BLaER1 (cell line): ENCODE data around the gene SELENOK.

Experiments
- H3K27ac ChIP-seq: shearing (Covaris generic); formaldehyde crosslinking; 2 replicates; pipeline ENCODE4 v1.8.1; 2022
- H3K27me3 ChIP-seq: shearing (Covaris generic); formaldehyde crosslinking; 2 replicates; pipeline ENCODE4 v1.8.1; 2022
- H3K36me3 ChIP-seq: shearing (Covaris generic); formaldehyde crosslinking; 2 replicates; pipeline ENCODE4 v1.8.1; 2022
- H3K4me1 ChIP-seq: shearing (Covaris generic); formaldehyde crosslinking; 2 replicates; pipeline ENCODE4 v1.8.1; 2022
- H3K4me2 ChIP-seq: shearing (Covaris generic); formaldehyde crosslinking; 2 replicates; pipeline ENCODE4 v1.8.1; 2022
- H3K4me3 ChIP-seq: shearing (Covaris generic); formaldehyde crosslinking; 2 replicates; pipeline ENCODE4 v1.8.1; 2022
- H3K9ac ChIP-seq: shearing (Covaris generic); formaldehyde crosslinking; 2 replicates; pipeline ENCODE4 v1.8.1; 2022
- H3K9me3 ChIP-seq: shearing (Covaris generic); formaldehyde crosslinking; 2 replicates; pipeline ENCODE4 v1.8.1; 2022
- H4K20me1 ChIP-seq: shearing (Covaris generic); formaldehyde crosslinking; 2 replicates; pipeline ENCODE4 v1.8.1; 2022
- Cebpa-rat ChIP-seq: shearing (Covaris generic); IDR thresholded peaks from 2 replicates; pipeline ENCODE4 v1.8.1; 2022

The SELENOK gene

DNA sequence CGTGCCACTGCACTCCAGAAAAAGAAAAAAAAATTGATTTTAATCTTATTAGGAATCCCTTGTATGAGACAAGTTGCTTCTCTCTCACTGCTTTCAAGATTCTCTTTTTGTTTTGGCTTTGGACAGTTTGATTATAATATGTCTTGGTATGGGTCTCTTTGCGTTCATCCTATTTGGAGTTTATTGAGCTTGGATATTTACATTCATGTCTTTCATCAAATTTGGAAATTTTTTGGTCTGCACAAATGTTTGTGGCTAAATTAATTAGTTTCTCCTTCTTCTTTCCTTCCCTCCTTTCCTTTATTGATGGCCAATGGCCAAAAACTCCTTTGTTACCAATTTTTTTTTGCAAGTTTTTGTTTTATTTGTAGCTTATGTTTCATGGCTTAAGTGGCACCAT, 28.1 kb upstream of the SELENOK start:
- H3K27ac ChIP-seq, result no peak overlapping the region
- no peaks in the 10 kb centered on the region for H3K36me3 ChIP-seq
- H3K4me3 ChIP-seq, result no peak overlapping the region
- TF ChIP-seq Cebpa-rat, result no peak
- no peak overlapping the region for H3K9ac ChIP-seq
- no peaks in the 10 kb centered on the region for H4K20me1 ChIP-seq
- no peaks in the 10 kb centered on the region for H3K27me3 ChIP-seq
- no peaks in the 10 kb centered on the region; the same call in 1 of the 2 replicates for H3K9me3 ChIP-seq
- H3K4me2 ChIP-seq, result no peak overlapping the region
- H3K4me1 ChIP-seq, result no peaks in the 10 kb centered on the region

DNA sequence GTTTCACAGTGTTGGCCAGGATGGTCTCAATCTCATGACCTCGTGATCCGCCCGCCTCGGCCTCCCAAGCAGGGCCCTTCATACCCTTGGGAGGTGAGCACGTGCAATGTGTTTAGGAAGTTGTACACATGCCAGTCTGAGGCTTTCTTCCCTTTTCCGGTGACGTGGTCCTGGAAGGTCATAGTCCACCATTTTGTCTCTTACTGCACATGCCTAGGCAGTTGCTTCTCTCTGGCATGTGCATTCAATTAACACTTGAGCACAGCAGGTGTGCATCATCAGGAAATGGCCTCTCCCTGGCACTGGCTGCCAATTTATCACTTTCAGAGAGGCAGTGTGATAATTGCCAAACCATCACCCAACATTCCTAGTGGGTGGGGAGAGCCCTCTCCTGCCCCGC, 21.7 kb upstream of the SELENOK start:
- no peak overlapping the region for H3K4me2 ChIP-seq
- no peaks in the 10 kb centered on the region for H3K36me3 ChIP-seq
- H3K27me3 ChIP-seq, result no peaks in the 10 kb centered on the region
- no peaks in the 10 kb centered on the region for H3K4me1 ChIP-seq
- no peak for TF ChIP-seq Cebpa-rat
- no peak overlapping the region for H3K9ac ChIP-seq
- no peak overlapping the region for H3K4me3 ChIP-seq
- H3K27ac ChIP-seq, result no peak overlapping the region
- H3K9me3 ChIP-seq, result no peaks in the 10 kb centered on the region
- H4K20me1 ChIP-seq, result no peaks in the 10 kb centered on the region

DNA sequence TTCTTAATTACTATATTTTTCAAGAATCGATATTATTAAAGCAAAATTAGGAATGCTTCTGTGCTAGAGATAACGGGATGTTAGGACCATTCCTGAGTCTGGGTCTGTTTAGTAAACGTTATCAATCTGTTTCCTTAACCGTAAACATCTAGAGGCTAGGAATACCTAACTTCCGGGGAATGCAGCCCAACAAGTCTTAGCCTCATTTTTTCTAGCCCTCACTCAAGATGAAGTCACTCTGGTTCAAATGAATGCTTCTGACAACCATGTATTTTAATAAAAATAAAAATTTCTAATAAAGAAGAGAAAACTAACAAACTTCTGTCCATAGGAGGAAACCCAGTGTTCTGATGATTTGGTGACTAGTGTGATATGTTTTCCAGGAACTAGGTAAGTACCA, 11.1 kb upstream of the SELENOK start:
- Histone ChIP-seq H3K4me3 (no peak overlapping the region), H3K36me3 (no peaks in the 10 kb centered on the region), H3K9me3 (no peaks in the 10 kb centered on the region), H3K9ac (no peak overlapping the region), H3K4me1 (no peaks in the 10 kb centered on the region), H4K20me1 (no peaks in the 10 kb centered on the region), H3K4me2 (no peak overlapping the region), H3K27me3 (no peaks in the 10 kb centered on the region), H3K27ac (no peak overlapping the region)
- no peak for TF ChIP-seq Cebpa-rat

DNA sequence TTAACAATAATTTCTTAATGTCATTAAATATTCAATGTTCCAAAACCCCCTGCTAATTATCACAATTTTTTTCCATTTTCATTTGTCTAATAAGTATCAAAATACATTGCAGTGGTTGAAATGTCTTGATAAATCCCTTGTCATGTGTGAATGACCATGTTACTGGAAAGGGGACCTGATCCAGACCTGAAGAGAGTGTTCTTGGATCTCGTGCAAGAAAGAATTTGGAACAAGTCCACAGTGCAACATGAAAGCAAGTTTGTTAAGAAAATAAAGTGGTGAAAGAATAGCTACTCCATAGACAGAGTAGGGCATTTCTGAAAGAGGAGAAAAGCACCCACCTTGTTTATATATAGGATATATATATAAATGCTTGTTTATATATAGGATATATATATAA, 10.4 kb upstream of the SELENOK start:
- Histone ChIP-seq H3K4me1 (no peaks in the 10 kb centered on the region), H3K27ac (no peak overlapping the region), H3K9ac (no peak overlapping the region), H3K4me2 (no peak overlapping the region), H3K4me3 (no peak overlapping the region), H3K36me3 (no peaks in the 10 kb centered on the region), H4K20me1 (no peaks in the 10 kb centered on the region), H3K9me3 (no peaks in the 10 kb centered on the region), H3K27me3 (no peaks in the 10 kb centered on the region)
- no peak for TF ChIP-seq Cebpa-rat

DNA sequence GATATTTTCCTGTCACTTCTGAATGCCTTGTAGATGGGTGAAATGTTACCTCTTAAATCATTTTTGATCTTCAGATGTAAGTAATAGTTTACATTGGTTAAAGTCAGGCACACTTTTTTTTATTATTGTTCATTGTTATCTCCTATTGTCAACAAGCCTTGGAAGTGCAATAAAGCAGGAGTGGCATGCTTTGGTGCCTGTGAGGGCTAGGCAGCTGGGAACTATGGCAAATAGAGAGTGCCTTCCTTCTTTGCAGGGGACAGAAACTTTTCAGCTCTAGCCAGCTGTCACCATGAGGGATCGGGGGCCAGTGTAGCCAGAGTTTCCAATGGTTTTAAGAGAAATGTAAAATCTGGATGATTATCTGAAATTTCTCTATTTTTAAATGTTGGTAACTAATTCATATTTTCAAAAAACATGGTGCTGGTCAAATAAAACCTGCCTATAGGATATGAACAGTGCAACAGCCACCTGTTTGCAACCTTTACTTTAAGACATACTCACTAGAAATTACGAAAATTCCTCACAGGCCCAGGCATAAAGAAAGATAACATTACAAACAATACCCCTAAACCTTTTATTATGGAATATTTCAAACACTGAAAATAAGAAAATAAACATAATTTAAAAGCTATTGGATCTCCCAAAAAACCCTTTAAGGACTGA, 9.1 kb upstream of the SELENOK start:
- no peak overlapping the region for H3K27ac ChIP-seq
- H3K27me3 ChIP-seq, result no peaks in the 10 kb centered on the region
- no peaks in the 10 kb centered on the region for H3K36me3 ChIP-seq
- no peaks in the 10 kb centered on the region for H3K9me3 ChIP-seq
- no peak overlapping the region for H3K9ac ChIP-seq
- no peak overlapping the region for H3K4me2 ChIP-seq
- H3K4me3 ChIP-seq, result no peak overlapping the region
- H3K4me1 ChIP-seq, result no peaks in the 10 kb centered on the region
- TF ChIP-seq Cebpa-rat, result no peak
- H4K20me1 ChIP-seq, result no peaks in the 10 kb centered on the region

DNA sequence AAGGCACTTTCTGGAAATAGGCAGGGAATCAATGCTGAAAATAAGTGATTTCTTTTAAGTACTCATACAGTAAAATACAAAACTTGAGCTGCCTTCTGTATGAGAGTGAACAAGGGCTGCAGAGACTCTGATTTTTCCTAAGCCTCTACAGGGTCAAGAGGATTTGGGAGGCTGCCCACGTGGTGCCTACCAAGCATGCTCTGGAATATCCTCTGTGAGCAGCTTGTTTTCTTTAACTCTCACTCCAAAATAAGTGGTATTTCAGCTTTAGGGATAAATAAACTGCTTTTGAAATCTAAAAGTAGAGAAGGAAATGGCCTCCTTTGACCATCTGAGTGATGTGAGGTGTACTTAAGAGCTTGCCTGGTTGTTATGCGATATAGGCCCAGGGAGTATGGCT, 8.1 kb upstream of the SELENOK start:
- no peaks in the 10 kb centered on the region for H3K27me3 ChIP-seq
- TF ChIP-seq Cebpa-rat, result no peak
- H3K27ac ChIP-seq, result no peak overlapping the region
- no peak overlapping the region for H3K9ac ChIP-seq
- H3K4me1 ChIP-seq, result no peaks in the 10 kb centered on the region
- H4K20me1 ChIP-seq, result no peaks in the 10 kb centered on the region
- H3K36me3 ChIP-seq, result no peaks in the 10 kb centered on the region
- no peaks in the 10 kb centered on the region for H3K9me3 ChIP-seq
- no peak overlapping the region for H3K4me2 ChIP-seq
- no peak overlapping the region for H3K4me3 ChIP-seq

DNA sequence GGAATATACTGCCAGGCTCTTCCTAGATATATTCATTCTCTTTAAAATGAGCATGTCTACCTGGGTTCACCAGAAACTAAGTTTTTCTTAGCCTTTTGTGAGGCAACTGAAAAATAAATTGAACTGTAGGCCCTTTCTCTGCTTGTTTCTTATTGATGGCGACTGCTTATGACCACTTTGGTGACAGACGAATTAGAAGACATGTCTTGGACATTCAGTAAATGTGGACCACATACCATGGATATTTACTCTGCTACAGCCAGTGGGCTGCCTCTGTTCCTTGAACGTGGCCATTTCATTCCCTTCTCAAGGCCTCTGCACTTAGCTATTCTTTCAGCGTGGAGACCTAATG, 603 bp upstream of the SELENOK start:
- Histone ChIP-seq H3K4me1 (peaks cover 33% of the 10 kb centered on the region), H4K20me1 (peaks cover 37% of the 10 kb centered on the region)

DNA sequence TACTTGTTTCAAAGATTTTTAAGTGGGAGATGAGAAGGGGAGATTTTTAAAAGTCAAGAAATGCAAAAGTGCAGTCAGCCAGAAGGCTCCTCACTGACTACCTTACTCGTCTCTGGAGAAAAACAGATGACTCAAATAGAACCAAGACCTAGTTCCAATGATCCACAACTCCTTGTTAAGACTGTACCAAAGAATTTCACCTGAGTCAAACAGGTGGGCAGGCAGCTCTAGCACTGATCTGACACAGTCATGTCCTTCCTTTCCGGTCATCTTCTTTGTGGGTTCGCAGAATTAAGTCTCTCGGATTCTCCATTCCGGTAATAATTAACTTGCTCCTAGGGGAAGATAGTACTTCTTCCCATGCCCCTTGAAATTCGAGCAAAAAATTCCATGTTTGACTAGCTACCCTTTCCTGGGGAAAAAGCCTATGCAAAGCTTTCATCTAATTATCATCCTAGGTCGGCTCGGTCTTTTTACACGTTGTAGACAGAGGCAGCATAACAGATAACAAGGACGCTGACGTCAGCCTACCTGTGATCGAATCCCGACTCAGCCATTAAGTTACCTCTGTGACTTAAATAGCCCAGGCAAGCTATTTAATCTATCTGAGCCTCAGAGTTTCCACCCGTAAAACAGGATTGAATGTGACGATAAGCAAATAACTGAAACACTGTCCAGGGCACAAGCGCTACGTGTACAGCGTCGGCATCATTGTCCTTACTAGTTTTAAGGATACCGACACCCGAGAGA, 758 bp downstream of the SELENOK start:
- peak overlapping the region; percentile 79 for H3K27ac ChIP-seq
- no peaks in the 10 kb centered on the region for H3K9me3 ChIP-seq
- TF ChIP-seq Cebpa-rat, result no peak
- H3K9ac ChIP-seq, result peak overlapping the region; percentile 92
- peaks cover 24% of the 10 kb centered on the region for H3K36me3 ChIP-seq
- H3K4me2 ChIP-seq, result peak overlapping the region; percentile 92
- peaks cover 43% of the 10 kb centered on the region for H4K20me1 ChIP-seq
- H3K4me3 ChIP-seq, result peak overlapping the region; percentile 94
- no peaks in the 10 kb centered on the region for H3K27me3 ChIP-seq
- H3K4me1 ChIP-seq, result peaks cover 40% of the 10 kb centered on the region

More for the DNA sequence above, 603 bp upstream of the SELENOK start:
- Histone ChIP-seq H3K27me3 (no peaks in the 10 kb centered on the region), H3K4me3 (peak overlapping the region; percentile 94), H3K9ac (0 out of 2 replicates have a peak overlapping the region, but pooled peaks have one; percentile 7), H3K4me2 (peak overlapping the region; percentile 55), H3K27ac (peak overlapping the region; percentile 42), H3K9me3 (no peaks in the 10 kb centered on the region), H3K36me3 (peaks cover 13% of the 10 kb centered on the region; the same call in 1 of the 2 replicates)
- TF ChIP-seq Cebpa-rat, result no peak

DNA sequence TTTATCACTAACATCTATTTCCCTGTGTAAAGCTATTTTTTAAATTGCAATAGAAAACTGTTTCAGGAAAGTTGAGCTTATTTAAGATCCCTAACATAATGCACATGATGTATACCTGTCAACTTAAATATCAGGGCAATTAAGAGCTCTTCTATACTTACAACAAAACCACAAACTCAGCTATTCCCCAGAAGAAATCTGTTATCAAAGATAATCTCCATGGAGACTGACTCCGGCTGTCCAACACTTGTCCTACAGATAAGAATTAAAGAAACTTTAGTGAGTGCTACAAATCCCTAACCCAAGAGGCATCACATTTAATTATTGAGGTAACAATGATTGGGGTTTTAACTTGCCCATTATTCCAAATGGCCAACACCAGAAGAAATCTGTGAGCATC, 3.4 kb downstream of the SELENOK start:
- no peak overlapping the region for H3K27ac ChIP-seq
- no peak overlapping the region for H3K4me2 ChIP-seq
- no peaks in the 10 kb centered on the region for H3K27me3 ChIP-seq
- peaks cover 40% of the 10 kb centered on the region for H3K4me1 ChIP-seq
- no peak overlapping the region for H3K4me3 ChIP-seq
- no peaks in the 10 kb centered on the region for H3K9me3 ChIP-seq
- peaks cover 43% of the 10 kb centered on the region for H4K20me1 ChIP-seq
- no peak overlapping the region for H3K9ac ChIP-seq
- H3K36me3 ChIP-seq, result peaks cover 50% of the 10 kb centered on the region
- no peak for TF ChIP-seq Cebpa-rat

DNA sequence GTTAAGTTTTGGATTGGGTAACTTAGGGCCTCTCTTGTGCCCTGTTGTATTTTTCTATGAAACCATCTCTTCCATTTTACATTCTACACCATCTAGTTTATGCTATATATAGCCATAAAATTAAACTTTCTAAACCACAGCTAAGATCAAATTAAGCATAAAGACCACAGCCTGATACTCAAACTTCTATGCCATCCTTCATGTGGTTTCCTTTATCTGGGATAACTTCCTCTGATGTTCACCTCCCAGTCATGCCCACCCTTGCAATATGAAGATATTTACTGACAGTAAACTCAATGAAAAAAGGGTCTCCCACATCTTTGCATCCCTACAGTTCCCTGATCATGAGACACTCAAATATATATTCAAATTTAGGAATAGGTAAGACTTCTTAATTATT, 4.2 kb downstream of the SELENOK start:
- no peak overlapping the region for H3K27ac ChIP-seq

More for the DNA sequence above, 4.2 kb downstream of the SELENOK start:
- peaks cover 54% of the 10 kb centered on the region for H3K36me3 ChIP-seq
- H3K4me2 ChIP-seq, result peak overlapping the region; percentile 66
- H3K4me1 ChIP-seq, result peaks cover 39% of the 10 kb centered on the region
- peaks cover 43% of the 10 kb centered on the region for H4K20me1 ChIP-seq
- no peaks in the 10 kb centered on the region for H3K27me3 ChIP-seq
- TF ChIP-seq Cebpa-rat, result no peak
- H3K9ac ChIP-seq, result no peak overlapping the region
- H3K4me3 ChIP-seq, result no peak overlapping the region
- H3K9me3 ChIP-seq, result no peaks in the 10 kb centered on the region
